ENCODE data around the gene CACNA1C. TPM values are rescaled to one million over a fixed set of nuclear protein-coding genes. Genes with fewer than 3 reads are reported as not detected.

Gene CACNA1C
- total RNA-seq, 1 experiment from 2014 or later: 0.35 TPM

DNA sequence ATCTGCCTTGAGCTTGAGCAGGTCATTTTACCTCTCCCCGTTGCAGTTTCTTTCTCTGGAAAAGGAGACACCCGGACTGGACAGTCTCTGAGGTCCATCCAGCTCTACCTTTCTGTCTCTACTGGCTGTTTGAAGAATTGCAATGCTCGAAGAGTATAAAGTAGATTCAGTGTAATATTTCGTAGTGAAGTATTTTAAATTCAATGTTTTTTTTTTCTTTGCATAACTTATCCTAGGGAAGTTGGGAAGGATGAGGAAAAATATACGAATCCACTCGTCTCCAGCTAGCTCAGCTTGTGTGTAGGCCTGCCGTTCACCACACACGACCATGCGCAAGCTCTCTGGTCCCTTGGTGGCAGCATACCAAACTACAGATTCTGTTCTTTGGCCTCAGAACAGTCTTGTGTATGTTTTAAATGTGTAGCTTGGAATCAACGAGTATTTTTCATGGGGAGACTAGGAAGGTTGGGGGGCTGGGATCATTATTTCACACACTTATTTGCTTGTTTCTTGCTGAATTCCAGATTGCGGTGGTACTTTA is 307.9 kb downstream of the CACNA1C start:
- H3K4me3 ChIP-seq (ENCODE audit: insufficient read depth, low read depth, low read length): no peak overlapping the region
- no peaks in the 10 kb centered on the region for H3K27me3 ChIP-seq (ENCODE audit: control insufficient read depth, insufficient read depth, low read length)
- H3K36me3 ChIP-seq (replicated peaks; ENCODE audit: control insufficient read depth, insufficient read depth, low read length): no peaks in the 10 kb centered on the region
- peak; percentile 62 for DNase-seq

DNA sequence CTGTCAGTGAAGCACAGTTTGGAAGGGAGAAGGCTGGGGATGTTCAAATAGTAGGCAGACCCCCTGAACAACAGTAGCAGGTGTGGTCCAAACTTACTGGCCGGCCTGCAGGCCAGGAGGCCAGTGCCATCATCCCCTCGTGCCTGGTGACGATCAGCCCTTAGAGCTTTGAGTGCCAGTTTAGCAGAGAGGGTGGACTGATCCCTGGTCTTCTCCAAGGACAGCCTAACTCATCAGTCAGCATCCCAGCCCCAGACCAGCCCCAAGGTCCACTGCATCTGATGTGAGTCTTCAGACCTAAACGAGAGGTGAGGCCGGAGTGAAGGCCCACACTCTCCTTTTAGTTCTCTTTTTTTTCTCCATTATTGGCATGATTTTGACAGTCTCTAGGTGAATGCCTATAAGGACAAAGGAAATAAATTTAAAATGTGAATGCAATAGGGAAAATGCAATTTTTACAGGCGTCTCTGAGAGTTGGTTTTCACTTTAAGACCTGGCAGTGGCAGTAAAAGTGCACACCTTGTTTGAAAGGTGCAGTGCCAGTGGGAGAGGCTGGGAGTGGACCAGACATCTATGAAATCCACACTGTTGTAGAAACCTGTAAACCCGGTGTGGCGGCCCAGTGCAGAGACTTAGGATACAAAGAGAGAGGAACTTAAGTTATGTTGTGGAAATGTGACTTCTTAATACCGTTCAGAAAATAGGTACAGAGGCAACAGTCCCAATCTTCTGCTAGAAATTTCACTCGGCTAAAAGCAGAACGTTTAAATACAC is 311.2 kb downstream of the CACNA1C start:
- no peaks in the 10 kb centered on the region for H3K27me3 ChIP-seq (ENCODE audit: control insufficient read depth, insufficient read depth, low read length)
- peak; percentile 6 for DNase-seq
- H3K36me3 ChIP-seq (replicated peaks; ENCODE audit: control insufficient read depth, insufficient read depth, low read length): no peaks in the 10 kb centered on the region
- no peak overlapping the region for H3K4me3 ChIP-seq (ENCODE audit: insufficient read depth, low read depth, low read length)

GRCh38 chr12:2364631-2365051 is 311.9 kb downstream of the CACNA1C start:
- H3K36me3 ChIP-seq (replicated peaks; ENCODE audit: control insufficient read depth, insufficient read depth, low read length): no peaks in the 10 kb centered on the region
- no peak overlapping the region for H3K4me3 ChIP-seq (ENCODE audit: insufficient read depth, low read depth, low read length)
- no peak for DNase-seq
- H3K27me3 ChIP-seq (ENCODE audit: control insufficient read depth, insufficient read depth, low read length): no peaks in the 10 kb centered on the region

- DNase-seq: no peak
- no peak overlapping the region for H3K4me3 ChIP-seq (ENCODE audit: insufficient read depth, low read depth, low read length)
- H3K27me3 ChIP-seq (ENCODE audit: control insufficient read depth, insufficient read depth, low read length): no peaks in the 10 kb centered on the region
- H3K36me3 ChIP-seq (replicated peaks; ENCODE audit: control insufficient read depth, insufficient read depth, low read length): no peaks in the 10 kb centered on the region
Measured at GRCh38 chr12:2366711-2367110, 313.9 kb downstream of the CACNA1C start.

DNA sequence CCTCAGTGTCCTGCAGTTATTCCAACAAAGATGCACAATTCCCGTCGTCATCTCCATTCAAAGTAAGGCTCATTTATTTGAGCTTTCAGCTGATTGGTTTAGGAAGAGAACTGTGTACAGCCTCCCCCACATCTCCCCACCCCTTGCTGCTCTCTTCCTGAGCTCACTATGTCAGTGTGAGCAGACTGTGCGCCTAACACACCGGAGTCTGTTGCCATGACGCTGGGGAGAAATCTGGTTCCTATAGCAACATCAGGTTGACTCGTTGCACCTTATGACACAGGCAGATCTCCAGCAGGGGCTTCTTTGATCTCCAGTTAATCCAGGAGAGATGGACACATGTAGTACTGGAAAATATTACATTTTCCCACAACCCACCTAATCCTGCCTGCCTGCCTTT is 319.4 kb downstream of the CACNA1C start:
- no peaks in the 10 kb centered on the region for H3K27me3 ChIP-seq (ENCODE audit: control insufficient read depth, insufficient read depth, low read length)
- no peaks in the 10 kb centered on the region for H3K36me3 ChIP-seq (replicated peaks; ENCODE audit: control insufficient read depth, insufficient read depth, low read length)
- DNase-seq: no peak
- no peak overlapping the region for H3K4me3 ChIP-seq (ENCODE audit: insufficient read depth, low read depth, low read length)

- H3K4me3 ChIP-seq (ENCODE audit: insufficient read depth, low read depth, low read length): no peak overlapping the region
- H3K27me3 ChIP-seq (ENCODE audit: control insufficient read depth, insufficient read depth, low read length): no peaks in the 10 kb centered on the region
- DNase-seq: no peak
- no peaks in the 10 kb centered on the region for H3K36me3 ChIP-seq (replicated peaks; ENCODE audit: control insufficient read depth, insufficient read depth, low read length)
Measured at GRCh38 chr12:2372735-2373134, 319.9 kb downstream of the CACNA1C start.

- H3K4me3 ChIP-seq (ENCODE audit: insufficient read depth, low read depth, low read length): no peak overlapping the region
- no peak for DNase-seq
- no peaks in the 10 kb centered on the region for H3K36me3 ChIP-seq (replicated peaks; ENCODE audit: control insufficient read depth, insufficient read depth, low read length)
- no peaks in the 10 kb centered on the region for H3K27me3 ChIP-seq (ENCODE audit: control insufficient read depth, insufficient read depth, low read length)
Measured at GRCh38 chr12:2373307-2373706, 320.5 kb downstream of the CACNA1C start.

DNA sequence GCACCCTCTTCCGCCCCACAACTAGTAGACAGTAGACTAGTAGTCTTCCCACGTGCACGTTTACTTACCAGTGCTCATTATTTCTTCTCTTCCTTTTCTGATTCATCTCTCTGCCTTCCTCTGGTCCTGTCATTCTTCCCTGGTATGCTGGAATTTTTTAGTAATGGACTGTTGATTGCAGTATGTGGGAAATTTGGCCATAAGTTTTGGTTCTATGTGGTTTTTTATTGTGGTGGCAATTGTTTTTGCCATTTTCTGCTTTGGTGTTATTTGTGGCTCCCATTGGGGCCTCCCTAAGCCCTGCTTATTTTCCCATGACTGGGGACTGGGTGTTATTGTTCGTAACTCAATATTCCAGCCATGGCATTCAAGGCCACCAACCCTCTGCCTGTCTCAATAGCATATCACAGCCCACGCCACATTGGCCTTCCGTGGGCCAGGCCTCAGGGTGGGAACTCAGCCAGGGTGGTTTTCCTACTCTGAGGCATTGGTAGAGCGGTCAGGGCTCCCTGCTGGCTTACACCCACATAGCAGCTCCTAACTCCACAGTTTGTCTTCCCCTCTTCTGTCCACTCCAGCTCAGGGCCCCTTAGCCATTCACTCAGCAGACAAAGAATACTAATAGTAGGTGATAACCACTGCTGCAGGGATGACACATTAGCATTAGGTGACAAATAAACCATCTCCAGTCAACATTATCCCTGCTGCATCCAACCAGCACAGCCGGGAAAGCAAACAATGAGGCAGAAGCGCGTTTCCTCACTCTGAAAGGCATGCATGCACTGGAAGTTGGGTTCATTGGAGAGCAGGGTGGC is 321.5 kb downstream of the CACNA1C start:
- no peaks in the 10 kb centered on the region for H3K36me3 ChIP-seq (replicated peaks; ENCODE audit: control insufficient read depth, insufficient read depth, low read length)
- H3K27me3 ChIP-seq (ENCODE audit: control insufficient read depth, insufficient read depth, low read length): no peaks in the 10 kb centered on the region
- H3K4me3 ChIP-seq (ENCODE audit: insufficient read depth, low read depth, low read length): no peak overlapping the region
- no peak for DNase-seq

DNA sequence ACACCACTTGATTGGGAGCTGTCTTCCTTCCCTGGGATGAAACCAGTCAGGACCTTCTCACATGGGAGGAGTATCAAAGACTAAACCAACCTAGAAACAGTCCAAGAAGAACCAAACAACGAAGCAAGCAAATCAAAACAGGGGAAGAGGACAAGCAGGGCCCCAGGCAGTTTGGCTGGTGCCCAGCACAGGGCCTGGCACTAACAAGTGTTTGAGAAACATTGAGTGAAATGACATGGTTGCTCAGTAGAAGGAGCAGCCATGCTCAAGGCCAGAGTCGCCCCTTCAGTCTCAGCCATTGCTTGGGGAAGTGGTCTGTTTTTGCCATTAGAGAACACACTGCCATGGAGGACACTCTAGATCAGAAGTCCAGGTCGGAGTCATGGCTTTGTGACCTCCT is 323.1 kb downstream of the CACNA1C start:
- no peaks in the 10 kb centered on the region for H3K36me3 ChIP-seq (replicated peaks; ENCODE audit: control insufficient read depth, insufficient read depth, low read length)
- H3K4me3 ChIP-seq (ENCODE audit: insufficient read depth, low read depth, low read length): no peak overlapping the region
- H3K27me3 ChIP-seq (ENCODE audit: control insufficient read depth, insufficient read depth, low read length): no peaks in the 10 kb centered on the region
- no peak for DNase-seq

DNA sequence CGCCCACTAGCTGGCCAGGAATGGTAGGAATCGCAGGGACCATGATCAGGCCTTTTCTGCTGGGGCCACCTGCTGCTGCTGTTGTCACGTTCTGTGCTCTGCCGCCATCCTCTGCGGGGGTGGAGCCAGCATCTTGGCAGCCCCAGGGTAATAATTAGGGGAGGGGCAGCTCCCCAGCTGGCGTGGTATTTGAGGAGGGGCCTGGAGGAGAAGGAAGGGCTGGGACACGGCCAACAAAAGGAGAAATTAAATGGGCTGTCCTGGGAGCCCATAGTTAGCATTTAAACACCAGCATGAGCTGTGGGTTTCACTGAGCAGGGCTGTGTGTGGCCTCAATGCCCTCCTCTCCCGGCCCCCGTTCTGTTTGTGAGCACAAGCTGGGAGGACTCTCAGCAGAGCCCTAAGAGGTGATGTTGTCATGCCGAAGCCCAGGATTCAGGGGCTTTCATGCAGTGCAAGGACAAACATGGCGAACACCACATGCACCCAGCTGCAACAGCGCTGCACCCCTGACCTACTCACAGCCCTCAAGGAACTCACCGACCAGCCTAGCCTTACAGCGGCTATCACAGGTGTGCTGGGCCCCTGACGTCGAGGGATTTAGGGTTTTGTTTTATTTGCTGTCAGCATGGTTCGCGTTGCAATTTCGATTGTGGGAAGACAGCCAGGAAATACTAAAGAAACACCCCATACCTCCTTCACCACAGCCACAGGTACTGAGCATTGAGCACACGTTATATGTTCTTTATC is 324.3 kb downstream of the CACNA1C start:
- Histone ChIP-seq H3K4me3 (ENCODE audit: insufficient read depth, low read depth, low read length) (no peak overlapping the region), H3K27me3 (ENCODE audit: control insufficient read depth, insufficient read depth, low read length) (no peaks in the 10 kb centered on the region), H3K36me3 (replicated peaks; ENCODE audit: control insufficient read depth, insufficient read depth, low read length) (no peaks in the 10 kb centered on the region)
- DNase-seq: peak; percentile 87

- DNase-seq: no peak
- Histone ChIP-seq H3K36me3 (replicated peaks; ENCODE audit: control insufficient read depth, insufficient read depth, low read length) (no peaks in the 10 kb centered on the region), H3K4me3 (ENCODE audit: insufficient read depth, low read depth, low read length) (no peak overlapping the region), H3K27me3 (ENCODE audit: control insufficient read depth, insufficient read depth, low read length) (no peaks in the 10 kb centered on the region)
Measured at GRCh38 chr12:2378835-2379330, 326.1 kb downstream of the CACNA1C start.

DNA sequence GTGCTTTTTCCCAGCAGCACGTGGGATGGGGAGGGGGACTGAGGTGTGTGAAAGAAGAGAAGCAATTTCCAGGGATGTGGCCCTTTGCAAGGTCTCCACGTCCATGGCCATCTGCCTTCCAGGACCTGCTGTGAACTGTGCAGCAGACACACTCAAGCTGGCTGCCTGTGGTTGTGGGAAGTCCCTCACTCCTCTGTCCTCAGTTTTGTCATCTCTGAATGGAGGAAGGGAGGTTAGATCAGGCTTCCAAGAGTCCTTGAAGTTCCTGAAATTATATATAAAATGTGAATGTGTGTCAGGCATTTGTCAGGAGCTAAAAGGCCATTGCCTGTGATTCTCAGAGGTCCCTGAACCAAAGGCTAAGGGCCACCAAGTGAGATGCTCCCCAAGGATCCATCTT is 328.2 kb downstream of the CACNA1C start:
- no peak for DNase-seq

DNA sequence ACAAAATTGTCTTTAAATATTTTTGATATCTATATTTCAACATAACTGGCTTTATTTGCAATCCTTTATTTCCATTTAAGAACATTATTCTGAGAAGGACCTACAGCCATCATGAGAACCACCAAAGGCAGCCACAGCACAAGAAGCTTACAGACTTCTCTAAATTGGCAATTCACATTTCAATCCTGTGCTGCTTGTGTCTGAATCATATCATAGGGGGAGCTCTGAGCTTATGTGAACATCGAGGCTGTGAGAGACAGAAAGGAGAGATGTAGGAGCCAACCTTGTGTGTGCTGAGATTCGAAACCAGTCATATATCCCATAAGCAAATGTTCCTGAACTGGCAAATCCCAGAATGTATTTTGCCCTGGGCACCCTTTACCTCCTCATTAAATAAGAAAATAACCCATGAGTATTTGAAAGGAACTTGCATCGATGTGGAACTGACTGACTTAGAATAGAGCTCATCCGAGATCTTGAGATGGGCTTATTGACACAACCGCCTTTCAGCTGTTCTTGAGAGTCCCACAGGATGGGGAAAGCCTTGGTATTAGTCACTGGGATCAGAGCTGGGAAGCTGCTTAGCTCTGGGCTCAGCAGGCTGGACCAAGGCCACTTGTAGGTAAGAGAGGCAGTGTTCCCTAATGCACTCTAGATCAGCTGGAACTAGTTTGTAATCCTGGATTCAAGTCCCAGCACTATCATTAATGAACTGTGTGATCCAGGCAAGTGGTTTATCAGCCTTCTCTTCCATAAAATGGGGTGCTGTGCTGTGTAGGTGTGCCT is 329.8 kb downstream of the CACNA1C start:
- DNase-seq: no peak
- H3K36me3 ChIP-seq (replicated peaks; ENCODE audit: control insufficient read depth, insufficient read depth, low read length): no peaks in the 10 kb centered on the region
- H3K27me3 ChIP-seq (ENCODE audit: control insufficient read depth, insufficient read depth, low read length): no peaks in the 10 kb centered on the region
- no peak overlapping the region for H3K4me3 ChIP-seq (ENCODE audit: insufficient read depth, low read depth, low read length)

More for the DNA sequence above, 328.2 kb downstream of the CACNA1C start:
- Histone ChIP-seq H3K36me3 (replicated peaks; ENCODE audit: control insufficient read depth, insufficient read depth, low read length) (no peaks in the 10 kb centered on the region), H3K27me3 (ENCODE audit: control insufficient read depth, insufficient read depth, low read length) (no peaks in the 10 kb centered on the region), H3K4me3 (ENCODE audit: insufficient read depth, low read depth, low read length) (no peak overlapping the region)

Measured in H7 (cell line).